HCT116 (cell line): Measurements from ENCODE around the gene GNB1L. TPM values are rescaled to one million over a fixed set of nuclear protein-coding genes. Genes with fewer than 3 reads are reported as not detected.

Source experiments
- ATAC-seq: fragments of 200-7000 bp; cut with Tn5 transposase; 2 replicates; pipeline ENCODE4 v1.9.1; 2020; ENCODE audit warnings: mild to moderate bottlenecking, moderate library complexity
- BruUV-seq: library from RNA; stranded (reverse); fragments of 400-500 nt; replicated peaks from 2 replicates; lab custom pipeline; 2021; lab: Mats Ljungman, UMichigan
- CTCF ChIA-PET: fragments of 300-600 bp; sonication (Branson Sonifier 250); formaldehyde crosslinking; loops from one replicate; lab custom pipeline; 2021; ENCODE audit warnings: antibody characterized with exemption; lab: Charles Lee
- POLR2A ChIA-PET: fragments of 300-600, 350-600 bp; sonication (Branson Sonifier 250); formaldehyde crosslinking; loops from one replicate; lab custom pipeline; 2021; ENCODE audit warnings: antibody characterized with exemption; lab: Charles Lee
- RAD21 ChIA-PET, 2 experiments: fragments of 300-600 bp; sonication (Branson Sonifier 250); formaldehyde crosslinking; loops; one replicate each; lab custom pipeline; 2023; ENCODE audit warnings: low total read pairs in 2 of 2; ENCODE audit not compliant: uncharacterized antibody in 2 of 2, unreplicated experiment in 2 of 2, low non-redundant PET in 1 of 2; lab: Charles Lee
- DNase-seq: peaks from one replicate; pipeline ENCODE4 v3.0.0-alpha.2; 2010; ENCODE audit warnings: low read depth, low spot score
- H2AFZ ChIP-seq: fragments of 200-600 bp; shearing (Covaris generic), sonication (generic); 2 replicates; pipeline ENCODE4 v1.6.1; 2017; ENCODE audit warnings: low read depth, mixed run types, mixed read lengths, antibody characterized with exemption, low read length; ENCODE audit not compliant: poor library complexity, severe bottlenecking
- H3K27ac ChIP-seq: 2 replicates; pipeline ENCODE4 v1.5.1; 2012; ENCODE audit warnings: low read depth, low read length
- H3K27me3 ChIP-seq: fragments of 200-600 bp; sonication (generic); 2 replicates; pipeline ENCODE4 v1.6.1; 2016; ENCODE audit warnings: mixed run types, low read length, mixed read lengths; ENCODE audit not compliant: insufficient read depth
- H3K36me3 ChIP-seq, 2 experiments: fragments of 200-500 bp in 1 of 2; fragments of 200-600 bp in 1 of 2; sonication (Bioruptor generic) in 1 of 2; sonication (generic) in 1 of 2; 2 replicates each; pipeline versions ENCODE4 v1.5.1 to v1.6.1; 2014 to 2016; ENCODE audit warnings: low read length in 2 of 2, inconsistent platforms in 1 of 2, mixed read lengths in 1 of 2, mixed run types in 1 of 2; ENCODE audit not compliant: insufficient read depth in 2 of 2, control insufficient read depth in 1 of 2
- H3K4me1 ChIP-seq, 2 experiments: fragments of 200-600 bp in 1 of 2; sonication (generic) in 1 of 2; 2 replicates each; pipeline versions ENCODE4 v1.5.1 to v1.6.1; 2012 to 2017; ENCODE audit warnings: low read length in 2 of 2, inconsistent platforms in 1 of 2, mild to moderate bottlenecking in 1 of 2, mixed read lengths in 1 of 2, mixed run types in 1 of 2, moderate library complexity in 1 of 2; ENCODE audit not compliant: insufficient read depth in 2 of 2, control insufficient read depth in 1 of 2
- H3K4me2 ChIP-seq: fragments of 200-600 bp; sonication (generic); 2 replicates; pipeline ENCODE4 v1.6.1; 2017; ENCODE audit warnings: mixed run types, low read length, mixed read lengths
- H3K4me3 ChIP-seq, 2 experiments: fragments of 200-600 bp in 1 of 2; sonication (generic) in 1 of 2; replicated peaks in 1 of 2; 2 replicates each; pipeline ENCODE4 v1.5.1; 2011 to 2016; ENCODE audit warnings: low read length in 2 of 2, control low read depth in 1 of 2, low read depth in 1 of 2, mild to moderate bottlenecking in 1 of 2, mixed read lengths in 1 of 2, mixed run types in 1 of 2
- H3K79me2 ChIP-seq: fragments of 200-600 bp; sonication (generic); 2 replicates; pipeline ENCODE4 v1.6.1; 2017; ENCODE audit warnings: mild to moderate bottlenecking, mixed run types, low read length, moderate library complexity, mixed read lengths; ENCODE audit not compliant: insufficient read depth
- H3K9ac ChIP-seq: fragments of 200-600 bp; sonication (generic); 2 replicates; pipeline ENCODE4 v1.6.1; 2016; ENCODE audit warnings: low read length, mixed read lengths
- H3K9me2 ChIP-seq: fragments of 200-600 bp; sonication (generic), shearing (Covaris generic); 2 replicates; pipeline ENCODE4 v1.6.1; 2017; ENCODE audit warnings: mixed run types, mild to moderate bottlenecking, moderate library complexity; ENCODE audit not compliant: insufficient read depth
- H3K9me3 ChIP-seq, 2 experiments: fragments of 200-500 bp in 1 of 2; fragments of 200-600 bp in 1 of 2; sonication (Bioruptor generic) in 1 of 2; sonication (generic) in 1 of 2; 2 replicates each; pipeline ENCODE4 v1.6.1; 2014 to 2017; ENCODE audit warnings: low read length in 2 of 2, mixed read lengths in 2 of 2, inconsistent platforms in 1 of 2, low read depth in 1 of 2, mild to moderate bottlenecking in 1 of 2, mixed run types in 1 of 2, moderate library complexity in 1 of 2; ENCODE audit not compliant: control insufficient read depth in 1 of 2, insufficient read depth in 1 of 2
- H4K20me1 ChIP-seq: fragments of 200-600 bp; sonication (generic), shearing (Covaris generic); 2 replicates; pipeline ENCODE4 v1.6.1; 2017; ENCODE audit warnings: mixed run types, mild to moderate bottlenecking, moderate library complexity; ENCODE audit not compliant: insufficient read depth
- ELF1 ChIP-seq: IDR thresholded peaks from 2 replicates; pipeline ENCODE4 v1.6.1; 2012; ENCODE audit warnings: low read depth, borderline replicate concordance
- JUND ChIP-seq: IDR thresholded peaks from 2 replicates; pipeline ENCODE4 v1.6.1; 2012
- MAX ChIP-seq: IDR thresholded peaks from 2 replicates; pipeline ENCODE4 v1.6.1; 2012
- SP1 ChIP-seq: IDR thresholded peaks from 2 replicates; pipeline ENCODE4 v1.6.1; 2012; ENCODE audit warnings: low read depth
- SRF ChIP-seq: IDR thresholded peaks from 2 replicates; pipeline ENCODE4 v1.6.1; 2012; ENCODE audit warnings: low read depth
- TCF7L2 ChIP-seq: IDR thresholded peaks from 2 replicates; pipeline ENCODE4 v1.7.0; 2011; ENCODE audit warnings: borderline replicate concordance, inconsistent platforms; ENCODE audit not compliant: insufficient read depth, insufficient read length; ENCODE audit errors: extremely low read depth
- ZFX ChIP-seq: fragments of 450-650 bp; IDR thresholded peaks from 2 replicates; pipeline ENCODE4 v1.6.1; 2017
- intact Hi-C: fragments of 100-400 bp; cut with micrococcal nuclease; formaldehyde crosslinking; loops from 2 replicates; pipeline ENCODE4 v1.10.0; 2022
- total RNA-seq: library from RNA; stranded (reverse); gene quantifications from one replicate; pipeline ENCODE4 v1.2.1, GENCODE V29; 2021; ENCODE audit not compliant: unreplicated experiment
- TF ChIP-seq, protein P1 (sequence below): IDR thresholded peaks from 2 replicates; pipeline ENCODE4 v1.6.1; 2011; ENCODE audit warnings: mild to moderate bottlenecking, low read length, moderate library complexity; ENCODE audit not compliant: insufficient replicate concordance; ENCODE audit errors: extremely low read depth

The GNB1L gene
- total RNA-seq, 1 experiment from 2014 or later: 12.1 TPM

DNA sequence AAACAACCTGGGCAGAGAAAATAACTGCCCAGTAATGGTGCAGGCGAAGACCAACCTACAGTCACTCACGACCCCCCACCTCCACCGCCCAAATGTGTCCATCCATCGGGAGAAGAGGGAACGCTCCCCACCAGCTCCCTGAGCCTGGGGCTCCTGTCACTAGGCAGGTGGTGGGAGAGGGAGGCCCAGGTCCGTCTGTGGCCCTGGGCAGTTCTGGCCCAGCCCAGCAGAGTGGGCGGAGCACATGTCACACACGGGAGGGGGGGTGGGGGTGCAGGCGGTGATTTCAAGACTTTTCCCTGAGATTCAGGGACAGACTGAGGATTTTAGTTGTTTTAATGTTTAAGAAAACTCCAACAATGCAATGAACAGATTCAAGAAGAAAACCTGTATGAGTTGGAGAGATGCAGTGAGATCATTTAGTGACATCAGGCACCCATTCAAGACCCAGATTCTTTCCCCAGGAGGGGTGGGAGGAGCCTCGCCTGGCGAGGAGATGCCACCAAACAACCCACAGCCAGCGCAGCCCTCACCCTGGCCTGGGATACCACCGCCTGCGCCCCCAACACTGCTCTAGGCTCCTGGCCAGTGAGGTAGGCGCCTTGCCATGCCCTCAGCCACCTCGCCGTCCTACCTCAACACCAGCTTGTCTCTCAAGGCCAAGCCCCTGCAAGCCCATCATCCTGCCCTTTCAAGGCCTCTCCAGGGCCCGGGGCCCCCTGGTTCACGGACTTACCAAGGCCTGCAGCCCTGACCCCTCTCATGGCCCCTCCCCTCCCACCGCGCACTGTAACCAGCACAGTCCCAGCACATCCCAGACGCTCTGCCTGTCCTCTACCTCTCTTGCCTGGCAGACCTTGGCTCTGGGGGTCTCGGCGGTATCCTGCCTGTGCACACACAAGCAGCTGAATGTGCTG is 57.3 kb downstream of the GNB1L start:
- RAD21 ChIA-PET: no interaction called here
- intact Hi-C loops: no loop called here
- POLR2A ChIA-PET: no interaction called here
- no peak for DNase-seq
- Histone ChIP-seq H3K4me3 (no peak overlapping the region), H3K9me2 (no peaks in the 10 kb centered on the region), H3K27ac (no peak overlapping the region), H3K36me3 (no peaks in the 10 kb centered on the region), H3K9ac (no peak overlapping the region), H3K4me2 (no peak overlapping the region), H3K9me3 (no peaks in the 10 kb centered on the region), H3K4me1 (peaks cover 0 to 4% of the 10 kb centered on the region in 2 experiments; a peak in 1 of 4 replicates), H3K79me2 (no peaks in the 10 kb centered on the region), H4K20me1 (no peaks in the 10 kb centered on the region), H2AFZ (no peak overlapping the region), H3K27me3 (no peaks in the 10 kb centered on the region)
- TF ChIP-seq ZFX: no peak
- no peak for TF ChIP-seq MAX
- TF ChIP-seq, protein P1, sequence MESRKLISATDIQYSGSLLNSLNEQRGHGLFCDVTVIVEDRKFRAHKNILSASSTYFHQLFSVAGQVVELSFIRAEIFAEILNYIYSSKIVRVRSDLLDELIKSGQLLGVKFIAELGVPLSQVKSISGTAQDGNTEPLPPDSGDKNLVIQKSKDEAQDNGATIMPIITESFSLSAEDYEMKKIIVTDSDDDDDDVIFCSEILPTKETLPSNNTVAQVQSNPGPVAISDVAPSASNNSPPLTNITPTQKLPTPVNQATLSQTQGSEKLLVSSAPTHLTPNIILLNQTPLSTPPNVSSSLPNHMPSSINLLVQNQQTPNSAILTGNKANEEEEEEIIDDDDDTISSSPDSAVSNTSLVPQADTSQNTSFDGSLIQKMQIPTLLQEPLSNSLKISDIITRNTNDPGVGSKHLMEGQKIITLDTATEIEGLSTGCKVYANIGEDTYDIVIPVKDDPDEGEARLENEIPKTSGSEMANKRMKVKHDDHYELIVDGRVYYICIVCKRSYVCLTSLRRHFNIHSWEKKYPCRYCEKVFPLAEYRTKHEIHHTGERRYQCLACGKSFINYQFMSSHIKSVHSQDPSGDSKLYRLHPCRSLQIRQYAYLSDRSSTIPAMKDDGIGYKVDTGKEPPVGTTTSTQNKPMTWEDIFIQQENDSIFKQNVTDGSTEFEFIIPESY: no peak
- TF ChIP-seq SP1: no peak
- no peak for TF ChIP-seq SRF
- TF ChIP-seq JUND: no peak
- TF ChIP-seq TCF7L2: no peak
- no peak for TF ChIP-seq ELF1
- no peak for ATAC-seq
- CTCF ChIA-PET: no interaction called here
- no TSS peak for BruUV-seq
